ENCODE measurements around the gene PHACTR1. TPM values are rescaled to one million over a fixed set of nuclear protein-coding genes. Genes with fewer than 3 reads are reported as not detected.

The PHACTR1 gene
- total RNA-seq, 1 experiment from 2014 or later = 2.6 TPM

GRCh38 chr6:13089296-13089994 lies 372.9 kb downstream of the PHACTR1 start:
- Histone ChIP-seq H3K27ac (ENCODE audit: low read depth, low read length, poor library complexity, severe bottlenecking) (no peak overlapping the region), H3K4me3 (ENCODE audit: low read depth, low read length, poor library complexity, severe bottlenecking) (no peak overlapping the region), H3K36me3 (ENCODE audit: insufficient read depth, low read length, poor library complexity, severe bottlenecking) (no peaks in the 10 kb centered on the region), H3K4me1 (ENCODE audit: insufficient read depth, low read length, poor library complexity, severe bottlenecking) (no peaks in the 10 kb centered on the region), H3K9me3 (ENCODE audit: low read depth, low read length, poor library complexity, severe bottlenecking) (no peaks in the 10 kb centered on the region), H3K27me3 (replicated peaks; ENCODE audit: insufficient read depth, low read depth, low read length, poor library complexity) (no peaks in the 10 kb centered on the region)
- BruUV-seq (replicated peaks) = no TSS peak
- intact Hi-C loops (cut with micrococcal nuclease; ENCODE audit: unreplicated experiment) = no loop called here
- TF ChIP-seq EZH2 (IDR thresholded peaks at IDR 0.05; ENCODE audit: borderline replicate concordance, low read depth, low read length, poor library complexity, severe bottlenecking) = no peak
- TF ChIP-seq CTCF (conservative IDR thresholded peaks at IDR 0.05; ENCODE audit: low read depth, low read length) = no peak
- DNase-seq (ENCODE audit: low spot score) = no peak
- CTCF ChIA-PET = no interaction called here
- POLR2A ChIA-PET (ENCODE audit: low non-redundant PET) = no interaction called here

GRCh38 chr6:13091192-13091591 lies 374.6 kb downstream of the PHACTR1 start:
- no peak overlapping the region for H3K4me3 ChIP-seq (ENCODE audit: low read depth, low read length, poor library complexity, severe bottlenecking)
- POLR2A ChIA-PET (ENCODE audit: low non-redundant PET) = no interaction called here
- DNase-seq (ENCODE audit: low spot score) = no peak
- no peaks in the 10 kb centered on the region for H3K36me3 ChIP-seq (ENCODE audit: insufficient read depth, low read length, poor library complexity, severe bottlenecking)
- no peaks in the 10 kb centered on the region for H3K27me3 ChIP-seq (replicated peaks; ENCODE audit: insufficient read depth, low read depth, low read length, poor library complexity)
- H3K4me1 ChIP-seq (ENCODE audit: insufficient read depth, low read length, poor library complexity, severe bottlenecking) = no peaks in the 10 kb centered on the region
- H3K27ac ChIP-seq (ENCODE audit: low read depth, low read length, poor library complexity, severe bottlenecking) = no peak overlapping the region
- no TSS peak for BruUV-seq (replicated peaks)
- intact Hi-C loops (cut with micrococcal nuclease; ENCODE audit: unreplicated experiment) = no loop called here
- CTCF ChIA-PET = no interaction called here
- TF ChIP-seq EZH2 (IDR thresholded peaks at IDR 0.05; ENCODE audit: borderline replicate concordance, low read depth, low read length, poor library complexity, severe bottlenecking) (no peak), CTCF (conservative IDR thresholded peaks at IDR 0.05; ENCODE audit: low read depth, low read length) (no peak)
- no peaks in the 10 kb centered on the region for H3K9me3 ChIP-seq (ENCODE audit: low read depth, low read length, poor library complexity, severe bottlenecking)

GRCh38 chr6:13094781-13095425 lies 378.3 kb downstream of the PHACTR1 start:
- intact Hi-C loops (cut with micrococcal nuclease; ENCODE audit: unreplicated experiment) = no loop called here
- Histone ChIP-seq H3K36me3 (ENCODE audit: insufficient read depth, low read length, poor library complexity, severe bottlenecking) (no peaks in the 10 kb centered on the region), H3K4me3 (ENCODE audit: low read depth, low read length, poor library complexity, severe bottlenecking) (no peak overlapping the region), H3K27me3 (replicated peaks; ENCODE audit: insufficient read depth, low read depth, low read length, poor library complexity) (no peaks in the 10 kb centered on the region), H3K9me3 (ENCODE audit: low read depth, low read length, poor library complexity, severe bottlenecking) (no peaks in the 10 kb centered on the region), H3K4me1 (ENCODE audit: insufficient read depth, low read length, poor library complexity, severe bottlenecking) (no peaks in the 10 kb centered on the region), H3K27ac (ENCODE audit: low read depth, low read length, poor library complexity, severe bottlenecking) (no peak overlapping the region)
- TF ChIP-seq EZH2 (IDR thresholded peaks at IDR 0.05; ENCODE audit: borderline replicate concordance, low read depth, low read length, poor library complexity, severe bottlenecking) = no peak
- TF ChIP-seq CTCF (conservative IDR thresholded peaks at IDR 0.05; ENCODE audit: low read depth, low read length) = no peak
- POLR2A ChIA-PET (ENCODE audit: low non-redundant PET) = no interaction called here
- CTCF ChIA-PET = no interaction called here
- BruUV-seq (replicated peaks) = no TSS peak
- DNase-seq (ENCODE audit: low spot score) = no peak
